COLO829 (cell line): ENCODE data around the gene MOB1A.

Source experiments
- DNase-seq: peaks from one replicate; pipeline ENCODE4 v3.0.0; 2012; ENCODE audit warnings: low spot score

MOB1A gene

GRCh38 chr2:74103763-74104162 lies 74.9 kb downstream of the MOB1A start:
- no peak for DNase-seq
